NCI-H524 treated with DMSO at 0.1 percent for 48 hours (cell line): ENCODE results near the gene NODAL.

Experiments used
- DNase-seq: peaks from one replicate; lab custom pipeline; 2025; lab: John Stamatoyannopoulos, UW

NODAL gene

DNA sequence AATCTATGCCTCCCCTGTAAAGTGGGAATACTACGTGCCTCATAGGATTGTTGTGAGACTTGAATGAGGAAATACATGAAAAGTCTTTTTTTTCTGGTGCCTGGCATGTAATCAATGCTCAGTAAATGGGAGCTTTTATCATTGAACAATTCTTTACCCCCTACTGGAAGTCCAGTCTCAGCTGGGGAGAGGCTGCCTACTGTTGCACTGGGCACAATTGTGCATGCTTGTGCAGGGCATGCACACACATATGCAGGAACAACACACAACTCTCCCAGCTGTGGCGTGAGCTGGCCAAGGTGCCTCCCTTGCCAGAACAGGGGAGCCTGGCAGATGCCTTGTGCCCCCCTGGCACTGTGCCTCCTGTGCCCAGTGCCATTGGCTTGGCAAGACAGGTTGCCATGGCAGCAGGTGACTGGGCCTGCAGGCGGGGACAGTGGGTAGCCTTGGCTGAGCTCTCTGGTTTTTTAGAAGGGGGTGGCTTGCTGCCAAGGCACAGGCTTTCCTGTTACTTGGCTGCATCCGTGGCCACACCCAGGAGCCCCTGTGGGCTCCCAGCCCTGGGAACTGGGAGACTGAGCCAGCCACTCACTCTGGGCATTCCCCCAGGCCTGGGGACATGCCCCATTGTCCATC, 21.0 kb upstream of the NODAL start:
- no peak for DNase-seq

DNA sequence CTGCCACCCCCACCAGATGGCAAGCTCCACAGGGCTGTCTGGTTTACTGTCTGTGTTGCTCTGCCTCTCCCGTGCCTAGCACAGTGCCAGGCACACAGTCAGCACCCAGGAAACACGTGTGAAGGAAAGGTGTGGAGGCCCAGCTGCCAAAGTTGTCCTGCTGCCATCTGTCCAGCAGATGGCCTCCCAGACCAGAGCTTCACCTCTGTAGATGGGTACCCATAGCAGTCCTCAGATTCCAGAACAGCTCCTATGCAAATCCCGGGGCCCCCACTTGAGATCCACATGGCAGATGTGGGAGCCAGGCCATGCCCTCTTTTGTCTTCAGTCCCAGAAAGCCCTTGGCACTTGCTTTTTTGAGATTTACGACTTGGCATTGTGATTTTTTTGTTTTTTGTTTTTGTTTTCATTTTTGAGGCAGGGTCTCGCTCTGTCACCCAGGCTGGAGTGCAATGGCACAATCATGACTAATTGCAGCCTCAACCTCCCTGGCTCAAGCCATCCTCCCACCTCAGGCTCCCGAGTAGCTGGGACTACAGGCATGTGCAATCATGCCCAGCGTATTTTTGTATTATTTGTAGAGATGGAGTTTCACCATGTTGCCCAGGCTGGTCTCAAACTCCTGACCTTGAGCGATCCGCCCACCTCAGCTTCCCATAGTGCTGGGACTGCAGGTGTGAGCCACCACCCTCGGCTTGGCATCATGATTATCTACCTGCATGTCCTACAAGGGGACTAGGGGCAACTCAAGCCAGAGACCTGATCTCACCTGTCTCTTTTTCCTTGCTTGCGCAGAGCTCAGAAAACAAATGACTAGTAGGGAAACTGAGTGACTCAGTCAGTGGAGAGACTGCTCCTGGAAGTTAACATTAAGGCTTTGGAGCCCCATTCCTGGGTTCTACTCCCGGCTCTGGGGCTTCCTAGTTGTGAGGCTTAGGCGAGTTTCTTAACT, 20.2 kb upstream of the NODAL start:
- no peak for DNase-seq

DNA sequence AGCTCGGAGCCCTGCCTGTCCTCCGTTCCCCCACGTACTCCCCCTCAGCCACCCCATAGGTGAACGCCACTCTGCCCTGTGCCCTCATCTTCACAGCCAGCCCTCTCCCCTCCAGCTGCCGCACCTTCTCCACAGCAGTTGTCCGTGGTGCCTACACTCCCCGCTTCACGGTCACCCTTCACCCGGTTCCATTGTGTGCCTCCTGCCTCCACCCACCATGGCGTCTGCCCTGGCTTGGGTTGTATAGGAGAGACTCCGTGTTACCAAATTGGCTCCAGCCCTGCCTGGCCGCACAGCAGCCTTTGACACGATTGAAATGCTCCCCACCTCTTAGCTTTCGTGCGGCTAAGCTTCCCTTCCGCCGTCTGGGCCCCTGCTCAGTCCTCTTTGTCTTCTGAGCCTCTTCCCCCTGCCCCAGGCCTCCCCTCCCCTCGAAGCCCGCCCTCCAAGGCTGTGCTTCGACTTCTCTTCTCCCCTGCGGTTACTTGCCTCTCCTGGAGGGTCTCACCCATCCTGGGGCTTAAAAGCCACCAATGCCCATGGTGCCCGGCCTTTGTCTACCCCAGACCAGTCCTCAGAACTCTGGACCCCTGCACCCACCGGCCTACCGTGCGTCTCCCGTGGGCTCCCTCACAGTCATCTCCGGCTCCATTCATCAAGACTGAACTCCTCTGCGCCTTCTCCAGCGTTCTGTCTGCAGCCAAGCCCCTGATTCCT, 18.5 kb upstream of the NODAL start:
- no peak for DNase-seq

DNA sequence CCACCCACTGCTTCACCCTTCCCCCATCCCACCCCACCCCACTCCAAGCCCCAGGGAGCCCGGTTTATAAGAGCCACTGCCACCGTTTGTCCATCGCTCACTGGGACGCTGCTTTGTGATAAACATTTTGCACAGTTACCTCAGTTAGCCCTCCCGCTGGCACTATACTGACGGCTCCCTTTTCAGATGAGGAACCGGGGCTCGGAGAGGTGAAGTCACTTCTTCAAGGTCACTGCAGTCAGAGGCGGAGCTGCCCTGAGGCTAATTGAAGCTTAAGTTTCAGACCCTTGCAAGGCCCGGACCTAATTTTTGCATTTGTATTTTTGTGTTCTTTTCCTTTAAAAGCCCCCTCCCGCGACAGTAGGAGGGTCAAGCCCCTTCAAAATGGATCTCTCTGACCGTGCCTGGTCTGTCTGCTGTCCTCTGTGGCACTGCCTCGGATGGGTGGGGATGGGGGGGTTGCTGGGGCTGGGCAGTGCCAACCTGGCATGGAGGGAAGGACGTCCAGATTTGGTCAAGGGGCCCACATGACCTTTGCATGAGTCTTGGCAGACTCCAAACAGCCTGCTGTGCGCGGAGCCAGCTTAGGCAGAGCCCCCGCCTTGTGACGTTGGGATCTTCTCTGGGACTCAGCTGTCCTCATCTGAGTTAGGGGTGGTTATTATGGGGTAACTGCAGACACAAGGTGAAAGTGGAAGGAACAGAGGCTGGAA, 17.7 kb upstream of the NODAL start:
- no peak for DNase-seq

DNA sequence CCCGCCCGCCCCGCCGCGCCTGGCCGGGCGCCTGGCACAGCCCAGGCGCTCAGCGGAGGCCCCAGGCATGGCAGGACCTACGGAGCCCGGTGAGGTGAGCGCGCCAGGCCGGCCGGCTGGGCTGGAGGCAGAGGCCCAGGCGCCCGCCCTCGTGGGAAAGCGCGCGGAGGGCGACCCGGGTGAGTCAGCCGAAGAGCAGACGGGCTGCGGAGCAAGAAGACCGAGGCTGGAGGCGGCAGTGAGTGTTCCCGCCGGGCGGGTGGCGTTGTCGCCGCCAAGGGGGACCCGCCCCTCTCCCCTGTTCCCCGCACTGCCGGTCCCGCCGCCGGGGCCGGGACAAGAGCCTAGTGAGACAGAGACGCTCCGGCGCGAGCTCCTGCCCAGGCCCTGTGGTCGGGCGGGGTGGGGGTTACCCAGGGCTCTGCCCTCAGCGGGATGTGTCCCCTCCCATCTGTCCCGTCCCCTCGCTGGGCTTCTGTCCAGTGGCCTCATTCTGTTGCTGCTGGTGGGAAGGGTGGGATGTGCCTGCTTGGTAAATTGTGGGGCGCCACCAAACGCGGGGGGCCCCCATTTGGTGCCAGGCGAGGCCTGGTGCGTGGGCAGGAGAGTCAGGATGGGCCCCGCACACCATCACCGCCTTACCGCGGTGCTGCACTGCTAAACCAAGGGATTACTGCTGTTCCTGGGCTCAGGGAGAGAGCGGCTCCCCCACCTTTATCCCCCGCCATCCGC, 17.0 kb upstream of the NODAL start:
- no peak for DNase-seq

DNA sequence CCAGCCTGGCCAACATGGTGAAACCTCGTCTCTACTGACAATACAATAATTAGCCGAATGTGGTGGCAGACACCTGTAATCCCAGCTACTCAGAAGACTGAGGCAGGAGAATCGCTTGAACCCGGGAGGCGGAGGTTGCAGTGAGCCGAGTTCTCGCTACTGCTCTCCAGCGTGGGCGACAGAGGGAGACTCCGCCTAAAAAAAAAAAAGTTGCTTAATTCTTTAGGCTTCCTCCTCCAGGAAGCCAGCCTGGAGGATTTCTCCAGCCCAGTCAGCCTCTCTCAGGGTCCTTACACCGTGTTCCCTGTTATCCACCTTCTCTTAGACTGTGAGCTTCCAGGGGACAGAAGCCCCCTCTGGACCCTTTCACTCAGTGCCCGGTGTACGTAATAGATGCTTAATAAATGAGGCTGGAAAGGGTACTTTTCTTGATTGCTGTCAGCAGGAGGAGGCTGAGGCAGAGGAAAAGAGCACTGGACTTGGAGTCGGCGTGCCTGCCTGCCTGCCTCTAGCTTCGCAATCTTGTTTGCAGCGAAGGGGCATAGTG, 16.4 kb upstream of the NODAL start:
- DNase-seq = no peak

DNA sequence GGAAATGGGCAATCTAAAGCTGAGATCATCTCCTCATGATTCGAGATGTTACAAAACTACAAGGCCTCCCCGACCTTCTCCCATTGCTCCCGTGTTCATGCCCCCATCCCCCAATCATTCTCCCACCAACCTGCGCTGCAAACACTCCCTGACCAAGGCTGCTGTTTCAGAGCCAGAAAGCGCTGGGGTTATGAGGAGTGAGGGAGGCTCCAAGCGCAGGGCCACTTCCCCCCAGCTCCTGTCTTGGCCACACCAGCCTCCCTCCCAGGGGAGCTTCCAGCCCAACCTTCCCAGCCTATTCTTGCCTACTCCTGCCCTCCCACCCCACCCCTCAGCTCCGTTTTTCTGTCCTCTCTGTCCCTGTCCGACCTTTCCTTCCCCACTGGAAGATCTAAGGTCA, 14.7 kb upstream of the NODAL start:
- no peak for DNase-seq

DNA sequence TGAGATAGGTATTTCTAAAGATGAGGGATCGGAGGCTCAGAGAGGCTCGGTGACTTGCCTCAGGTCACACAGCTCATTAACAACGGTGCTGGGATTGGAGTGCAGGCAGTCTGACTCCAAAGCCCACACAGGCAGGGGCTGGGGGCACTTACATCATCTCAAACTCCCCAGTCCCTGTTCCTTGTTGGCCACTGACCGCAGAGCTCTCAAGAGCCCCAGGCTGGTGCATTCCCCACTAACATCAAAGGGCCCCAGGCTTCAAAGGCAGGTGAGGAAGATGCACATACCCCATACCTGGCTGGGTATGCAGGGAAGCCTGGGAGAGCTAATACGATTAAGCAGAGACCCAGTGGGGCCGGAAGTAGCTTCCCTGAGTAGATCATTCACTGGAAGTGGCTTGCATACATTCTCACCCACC, 13.7 kb upstream of the NODAL start:
- DNase-seq = no peak

DNA sequence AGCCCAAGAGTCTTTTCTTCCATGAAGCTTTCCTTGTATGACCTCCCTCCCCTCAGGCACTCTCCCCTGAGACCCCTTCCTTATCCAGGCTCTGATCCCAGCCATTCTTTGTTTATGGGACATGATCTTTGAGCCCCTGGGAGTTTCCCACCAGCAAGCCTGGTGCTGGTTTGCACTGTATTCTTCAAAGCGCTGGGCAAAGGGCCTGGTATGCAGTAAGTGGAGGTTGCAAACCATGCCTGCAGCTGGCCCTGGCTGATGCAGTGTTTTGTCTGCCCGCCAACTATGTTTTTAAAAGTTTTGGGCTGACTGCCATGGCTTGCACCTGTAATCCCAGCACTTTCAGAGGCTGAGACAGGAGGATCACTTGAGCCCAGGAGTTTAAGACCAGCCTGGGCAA, 6.8 kb upstream of the NODAL start:
- no peak for DNase-seq

DNA sequence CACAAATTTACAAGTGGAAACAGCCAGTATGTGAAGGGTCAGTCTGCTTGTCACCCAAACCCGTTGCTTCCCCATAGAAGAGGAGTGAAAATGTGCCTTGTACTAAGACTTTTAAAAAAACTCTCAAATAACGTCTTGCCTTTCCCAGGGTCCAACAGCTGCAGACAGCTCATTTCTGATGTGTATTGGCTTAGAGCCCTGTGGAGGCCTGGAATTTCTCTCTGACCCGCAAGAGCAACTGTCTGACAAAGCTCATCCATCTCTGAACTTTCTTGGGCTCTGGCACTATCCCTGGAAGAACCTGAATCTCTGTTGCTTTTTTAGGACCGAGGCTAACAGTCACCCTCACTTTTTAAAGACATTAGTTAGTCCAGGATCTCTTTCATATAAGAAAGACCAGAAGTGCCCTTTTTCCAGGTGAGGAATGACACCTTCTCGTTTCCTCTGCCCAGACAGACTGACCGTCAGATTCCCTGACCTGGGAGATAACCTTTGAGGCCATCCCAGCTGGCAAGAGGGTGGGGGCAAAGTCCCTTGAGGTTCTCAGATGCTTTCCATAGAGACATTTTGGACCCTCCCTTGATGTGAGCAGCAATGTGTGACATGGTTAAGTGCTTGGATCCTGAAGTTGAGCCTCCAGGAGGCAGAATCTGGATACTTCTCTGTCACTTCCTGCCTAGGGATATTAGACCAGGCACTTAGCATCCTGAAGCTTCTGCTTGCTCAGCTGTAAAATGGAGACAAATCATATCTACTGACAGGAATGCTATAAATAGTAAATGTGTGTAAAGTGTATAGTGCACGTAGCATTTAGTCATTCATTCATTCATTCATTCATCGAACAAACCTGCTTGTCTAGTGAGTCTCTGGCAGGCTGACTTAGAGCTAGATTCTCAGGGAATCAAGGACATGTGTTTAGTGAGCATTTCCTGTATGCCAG, 4.5 kb upstream of the NODAL start:
- no peak for DNase-seq

DNA sequence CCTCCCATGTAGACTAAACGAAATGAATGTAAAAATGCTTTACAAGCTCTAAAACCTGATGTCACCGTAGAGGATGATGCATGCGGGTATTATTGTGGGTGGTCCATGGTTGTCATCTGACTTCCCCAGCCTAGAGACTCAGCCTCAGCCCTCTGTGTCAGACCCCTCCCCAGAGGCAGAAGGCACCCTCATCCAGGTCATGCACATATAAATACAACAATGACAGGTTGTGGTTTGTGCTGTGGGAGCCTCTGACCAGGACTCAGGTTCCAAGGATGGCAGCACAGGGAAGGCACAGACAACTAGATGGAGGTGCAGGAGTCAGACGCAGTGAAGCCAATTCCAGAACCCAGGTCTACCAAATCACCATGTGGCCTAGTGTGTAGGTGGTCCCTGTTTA, 3.3 kb upstream of the NODAL start:
- no peak for DNase-seq

DNA sequence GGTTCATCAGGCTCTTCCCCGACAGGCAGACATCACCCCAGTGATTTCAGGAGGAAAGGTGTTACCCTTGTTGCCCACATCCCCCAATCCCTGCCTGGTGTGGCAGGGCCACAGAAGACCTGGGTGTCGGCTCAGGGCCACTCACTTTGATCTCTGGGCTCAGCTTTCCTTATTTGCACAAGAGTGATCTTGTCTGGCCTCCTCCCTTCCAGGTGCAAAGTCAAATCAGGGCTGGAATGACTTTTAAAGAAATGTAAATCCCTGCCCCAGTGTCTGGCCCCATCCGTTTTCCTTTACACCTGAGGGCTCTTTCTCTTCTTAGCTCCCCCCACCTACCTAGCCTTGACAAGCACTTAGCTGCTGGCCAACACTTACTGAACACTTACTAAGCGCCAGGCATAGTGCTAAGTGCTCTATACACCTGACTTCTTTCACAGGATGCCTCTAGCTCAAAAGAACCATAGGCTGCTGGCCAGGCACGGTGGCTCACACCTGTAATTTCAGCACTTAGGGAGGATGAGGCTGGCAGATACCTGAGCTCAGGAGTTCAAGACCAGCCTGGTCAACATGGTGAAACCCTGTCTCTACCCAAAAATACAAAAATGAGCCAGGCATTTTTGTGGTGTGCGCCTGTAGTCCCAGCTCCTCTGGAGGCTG, 979 bp upstream of the NODAL start:
- no peak for DNase-seq

DNA sequence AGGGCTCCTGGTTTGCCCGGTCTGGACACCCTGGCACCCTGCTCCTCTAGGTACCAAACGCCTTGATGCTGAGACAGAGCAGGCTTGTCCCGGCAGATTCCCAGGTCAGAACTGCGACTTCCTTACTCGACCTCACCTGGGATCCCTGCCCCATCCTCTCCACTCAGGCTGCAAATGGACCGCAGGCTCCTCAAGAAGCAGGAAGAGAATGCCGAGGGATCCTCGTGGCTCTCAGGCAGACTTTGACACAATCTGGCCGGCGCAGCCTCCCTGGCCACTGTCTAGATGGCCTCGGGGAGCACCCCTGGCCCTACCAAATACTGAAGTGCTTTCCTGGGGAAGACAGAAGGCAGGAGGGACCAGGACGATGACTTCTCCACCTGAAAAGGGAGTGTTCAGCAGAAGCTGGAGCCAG, 421 bp upstream of the NODAL start:
- DNase-seq = no peak

DNA sequence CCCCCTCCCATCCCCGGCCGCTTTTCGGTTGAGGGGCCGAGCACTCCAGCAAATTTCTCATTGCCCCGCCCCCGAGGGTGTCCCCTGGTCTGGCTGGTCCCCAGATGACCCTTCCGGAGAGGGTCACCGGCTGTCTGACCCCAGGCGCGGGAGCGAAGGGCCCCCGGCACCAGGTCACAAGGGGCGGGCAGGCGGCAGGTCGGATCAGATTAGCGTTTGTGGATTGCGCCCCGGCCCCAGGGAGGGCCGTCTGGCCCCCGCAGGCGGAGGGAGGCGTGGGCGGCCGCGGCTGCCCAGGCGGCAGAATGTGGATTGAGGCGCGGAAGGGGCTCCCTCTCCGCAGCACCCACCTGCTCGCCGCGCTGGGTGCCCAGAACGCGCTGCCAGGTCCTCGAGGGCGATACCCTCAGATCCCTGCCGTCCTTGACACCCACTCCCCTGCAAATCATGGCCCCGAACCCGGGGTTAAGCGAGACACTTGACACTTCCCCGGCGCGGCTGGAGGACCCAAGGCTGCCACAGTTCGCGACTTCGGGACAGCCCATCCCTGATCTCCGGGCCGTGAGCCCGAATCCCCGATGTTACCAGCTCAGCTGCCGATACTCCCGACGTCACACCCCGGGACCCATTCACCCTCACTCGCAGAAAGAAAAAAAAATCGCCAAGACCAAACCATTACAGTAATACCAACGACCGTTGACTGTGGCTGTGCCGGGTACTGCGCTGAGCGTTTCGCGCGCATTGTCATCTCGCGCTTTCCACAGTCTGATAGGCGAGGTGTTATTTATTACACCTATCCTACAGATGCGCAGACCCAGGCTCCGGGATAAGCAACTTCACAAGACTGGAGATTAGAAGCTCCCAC, 953 bp downstream of the NODAL start:
- DNase-seq = no peak

DNA sequence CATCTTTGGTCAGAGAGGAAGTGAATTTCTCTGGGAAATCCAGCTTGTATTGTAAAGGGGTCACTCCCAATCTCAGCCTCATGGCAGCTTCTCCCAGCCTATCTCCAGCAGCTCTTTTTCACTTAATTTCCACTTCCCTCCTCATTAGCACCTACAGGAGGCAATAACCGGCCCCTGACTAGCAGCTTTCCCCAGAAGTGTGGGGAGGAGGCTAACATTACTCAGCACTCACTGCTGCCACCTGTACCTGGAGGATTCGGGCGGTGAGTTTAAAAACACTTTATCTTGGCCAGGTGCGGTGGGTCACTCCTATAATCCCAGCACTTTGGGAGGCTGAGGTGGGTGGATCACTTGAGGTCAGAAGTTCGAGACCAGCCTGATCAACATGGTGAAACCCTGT, 3.8 kb downstream of the NODAL start:
- no peak for DNase-seq

DNA sequence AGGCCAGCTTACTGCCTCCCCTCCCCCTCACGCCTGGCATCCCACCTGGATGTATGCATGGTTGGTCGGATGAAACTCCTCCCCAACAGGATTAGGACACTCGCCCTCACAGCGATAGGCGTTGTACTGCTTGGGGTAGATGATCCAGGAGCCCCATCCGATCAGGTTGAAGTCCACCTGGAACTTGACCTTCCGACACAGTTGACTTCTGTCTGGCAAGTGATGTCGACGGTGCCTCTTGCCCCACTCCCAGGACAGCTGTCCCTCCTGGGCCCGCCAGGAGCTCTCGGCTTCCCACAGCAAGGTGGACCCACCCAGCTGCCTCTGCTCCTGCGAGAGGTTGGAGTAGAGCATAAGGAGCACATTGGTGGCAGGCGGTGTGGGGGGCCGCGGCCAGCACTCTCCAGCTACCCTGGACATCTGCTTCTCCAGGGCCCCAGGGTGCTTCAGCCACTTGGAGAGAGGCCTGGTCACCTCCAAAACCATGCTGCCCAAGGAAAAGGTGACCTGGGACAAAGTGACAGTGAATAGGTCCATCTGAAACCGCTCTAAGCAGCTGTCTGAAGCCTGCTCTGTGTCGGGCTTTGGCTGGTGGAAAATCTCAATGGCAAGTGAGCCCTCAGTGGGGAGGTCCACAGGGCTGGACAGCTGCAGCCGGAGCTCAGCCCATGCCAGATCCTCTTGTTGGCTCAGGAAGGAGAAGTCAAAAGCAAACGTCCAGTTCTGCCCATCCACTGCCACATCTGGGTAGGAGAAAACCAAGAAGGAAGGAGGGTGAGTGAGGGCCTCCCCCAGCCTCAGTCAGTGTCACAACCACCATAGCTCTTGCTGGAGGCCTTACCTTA, 6.0 kb downstream of the NODAL start:
- DNase-seq = no peak

DNA sequence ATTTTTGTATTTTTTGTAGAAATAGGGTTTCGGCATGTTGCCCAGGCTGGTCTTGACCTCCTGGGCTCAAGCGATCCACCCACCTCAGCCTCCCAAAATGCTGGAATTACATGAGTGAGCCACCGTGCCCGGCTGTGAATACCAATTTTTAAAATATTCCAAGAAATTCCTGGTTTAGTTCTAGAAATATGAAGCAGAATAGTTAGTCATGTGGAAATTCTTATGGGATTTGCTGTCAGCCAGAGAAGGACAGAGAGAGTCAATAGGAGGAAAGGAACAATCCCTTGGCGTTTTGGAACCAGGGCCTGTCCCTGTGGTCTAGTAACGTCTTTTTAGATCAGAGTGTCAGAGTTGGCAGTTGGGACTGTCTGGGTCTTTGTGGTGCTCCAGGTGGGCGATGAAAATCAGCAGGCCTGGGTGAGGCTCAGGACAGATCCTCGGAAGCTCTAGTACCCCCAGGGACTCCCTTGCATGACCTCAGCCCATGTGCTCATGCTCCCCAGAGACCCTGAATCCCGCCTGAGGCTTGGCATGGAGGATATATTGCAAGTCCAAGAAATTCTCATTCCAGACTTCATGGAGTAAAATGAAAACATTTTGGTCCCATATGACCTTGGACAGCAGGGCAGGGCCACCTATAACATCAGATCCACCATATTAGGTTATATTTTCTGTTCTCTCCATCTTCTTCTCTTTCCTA, 7.8 kb downstream of the NODAL start:
- no peak for DNase-seq
